T-helper 1 cell (primary cell): ENCODE results near the gene PUSL1.
"Not testable (repeated sequence)": the region's sequence is repeated elsewhere in the genome, so short reads cannot be mapped to it uniquely, and the experiment has no call there.

Experiments
- DNase-seq, 5 donors: peaks; one replicate each; pipeline ENCODE4 v3.0.0-alpha.2; 2012 to 2020

PUSL1 gene

DNA sequence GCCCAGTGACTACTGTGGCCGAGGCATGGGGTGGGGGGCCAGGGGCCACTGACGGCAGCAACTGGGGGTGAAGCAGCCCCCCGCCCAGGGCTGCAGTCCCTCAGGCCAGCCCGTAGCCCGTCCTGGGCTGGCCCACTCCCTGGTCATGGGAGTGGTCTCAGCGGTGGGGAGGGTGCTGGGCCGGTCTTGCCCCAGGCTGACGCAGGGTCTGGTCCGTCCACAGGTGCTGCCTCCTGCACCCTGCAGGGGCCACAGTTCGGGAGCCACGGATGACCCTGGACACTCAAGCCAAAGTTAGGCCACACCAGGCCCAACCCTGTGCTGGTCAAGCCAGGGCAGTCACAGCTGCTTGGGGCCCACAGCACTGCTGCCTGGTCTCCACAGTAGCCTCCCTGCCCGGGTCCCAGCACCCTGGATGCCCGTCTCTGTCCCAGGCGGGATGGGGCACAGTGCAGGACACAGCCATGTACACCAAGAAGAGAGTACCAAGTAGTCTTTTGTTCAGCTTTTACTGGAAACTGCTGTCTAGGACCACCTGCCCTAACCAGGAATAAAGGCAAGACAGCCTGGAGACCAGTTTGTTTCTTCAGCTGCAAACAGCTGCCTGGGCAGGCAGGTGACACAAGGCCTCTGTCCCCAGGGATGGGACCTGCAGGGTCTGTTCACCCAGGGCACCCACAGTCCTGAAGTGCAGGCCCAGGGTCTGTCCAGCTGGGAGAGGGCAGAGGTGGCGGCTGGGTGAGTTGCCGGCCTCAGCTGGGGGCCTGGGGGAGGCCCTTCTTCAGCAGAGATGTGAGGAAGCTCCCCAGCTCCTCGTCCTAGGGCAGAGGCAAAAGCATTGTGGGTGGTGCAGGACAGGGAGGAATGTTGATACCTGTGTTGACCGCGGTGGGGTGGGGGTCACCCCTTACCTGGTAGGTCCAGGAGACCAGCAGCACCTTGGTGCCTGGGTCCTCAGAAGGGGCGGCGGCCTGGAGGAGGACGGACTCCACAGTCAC, 3.0 kb downstream of the PUSL1 start:
- no peak for DNase-seq

DNA sequence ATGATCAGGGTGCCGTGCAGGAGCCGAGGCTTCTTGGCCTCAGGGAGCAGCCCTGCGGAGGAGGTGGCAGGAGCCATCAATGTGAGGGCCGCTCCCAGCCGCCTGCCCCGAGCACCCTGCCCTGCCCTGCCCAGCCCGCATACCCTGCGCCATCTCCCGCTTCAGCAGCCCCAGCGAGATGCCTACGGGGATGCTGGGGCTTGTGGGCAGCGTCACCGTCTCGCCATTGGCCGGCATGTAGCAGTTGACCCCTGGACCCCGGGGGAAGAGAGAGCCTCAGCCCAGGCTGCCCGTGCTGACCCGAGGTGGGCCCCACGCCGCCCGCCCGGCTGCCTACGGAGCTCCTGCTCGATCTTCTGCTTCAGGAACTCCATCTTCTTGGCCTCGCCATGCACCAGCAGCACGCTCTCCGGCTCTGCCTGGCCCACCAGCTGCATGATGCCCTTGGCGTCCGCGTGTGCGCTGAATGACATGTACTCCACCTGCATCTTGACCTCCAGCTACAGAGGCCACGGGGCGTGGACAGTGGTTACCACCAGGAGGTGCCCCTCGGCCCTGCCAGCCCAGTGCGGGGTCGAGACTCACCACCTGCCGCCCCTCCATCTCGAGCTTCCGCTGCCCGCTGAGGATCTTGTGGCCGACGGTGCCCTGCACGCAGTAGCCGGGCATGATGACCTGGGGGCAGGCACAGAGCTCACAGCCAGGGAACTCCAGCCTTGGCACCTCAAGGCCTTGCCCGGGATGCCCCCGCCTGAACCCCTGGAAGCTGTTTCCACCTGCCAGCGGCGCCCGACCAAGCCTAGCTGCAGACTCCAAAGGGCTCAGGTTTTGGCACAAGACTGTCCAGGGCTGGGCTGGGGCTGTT, 4.3 kb downstream of the PUSL1 start:
- DNase-seq, result no peak

DNA sequence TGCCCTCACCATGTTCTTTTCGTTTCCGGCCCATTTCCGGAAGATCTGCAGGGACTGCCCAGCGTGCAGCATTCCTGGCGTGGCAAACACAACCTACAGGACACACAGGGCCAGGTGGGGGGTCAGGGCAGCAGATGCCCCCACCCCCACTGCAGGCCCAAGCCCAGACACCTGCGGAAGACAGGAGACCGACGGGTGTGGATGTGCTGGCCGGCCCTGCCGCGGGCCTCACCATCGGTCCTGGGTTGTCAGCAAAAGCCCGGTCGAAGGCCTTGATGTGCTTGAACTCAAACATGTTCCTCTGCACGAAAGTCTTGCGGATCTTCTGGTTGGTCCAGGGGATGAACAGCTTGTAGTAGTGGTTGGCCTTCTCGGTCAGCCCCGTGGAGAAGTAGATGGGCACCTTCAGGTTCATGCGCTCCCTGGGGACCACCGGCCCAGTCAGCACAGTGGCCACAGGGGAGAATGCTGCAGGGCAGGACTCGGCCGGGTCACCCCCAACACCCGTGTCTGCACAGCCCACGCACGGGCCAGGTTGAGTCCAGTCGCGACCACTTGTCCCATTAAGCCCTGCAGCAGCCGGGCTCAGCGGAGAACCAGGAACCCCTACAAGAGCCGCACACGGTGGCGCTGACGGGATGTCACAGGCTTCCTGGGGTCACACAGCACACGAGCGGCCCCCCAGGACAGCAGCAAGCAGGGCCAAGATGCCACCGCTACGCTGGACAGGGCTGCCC, 5.3 kb downstream of the PUSL1 start:
- DNase-seq, result no peak

DNA sequence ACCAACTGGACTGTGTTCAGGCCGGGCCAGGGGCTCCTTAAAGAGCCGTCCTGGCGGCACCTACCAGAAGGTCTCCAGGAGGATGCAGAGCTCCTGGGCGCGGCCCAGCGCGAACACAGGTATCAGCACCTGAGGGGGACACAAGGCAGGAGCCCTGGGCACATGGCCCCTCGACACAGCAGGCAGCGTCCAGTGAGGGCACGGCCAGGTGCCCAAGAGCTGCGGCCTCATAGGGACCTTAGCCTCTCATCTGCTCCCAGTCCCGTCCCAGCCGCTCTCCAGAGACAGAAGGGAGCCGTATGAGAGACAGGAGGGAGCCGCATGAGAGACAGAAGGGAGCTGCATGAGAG, 5.8 kb downstream of the PUSL1 start:
- no peak for DNase-seq

DNA sequence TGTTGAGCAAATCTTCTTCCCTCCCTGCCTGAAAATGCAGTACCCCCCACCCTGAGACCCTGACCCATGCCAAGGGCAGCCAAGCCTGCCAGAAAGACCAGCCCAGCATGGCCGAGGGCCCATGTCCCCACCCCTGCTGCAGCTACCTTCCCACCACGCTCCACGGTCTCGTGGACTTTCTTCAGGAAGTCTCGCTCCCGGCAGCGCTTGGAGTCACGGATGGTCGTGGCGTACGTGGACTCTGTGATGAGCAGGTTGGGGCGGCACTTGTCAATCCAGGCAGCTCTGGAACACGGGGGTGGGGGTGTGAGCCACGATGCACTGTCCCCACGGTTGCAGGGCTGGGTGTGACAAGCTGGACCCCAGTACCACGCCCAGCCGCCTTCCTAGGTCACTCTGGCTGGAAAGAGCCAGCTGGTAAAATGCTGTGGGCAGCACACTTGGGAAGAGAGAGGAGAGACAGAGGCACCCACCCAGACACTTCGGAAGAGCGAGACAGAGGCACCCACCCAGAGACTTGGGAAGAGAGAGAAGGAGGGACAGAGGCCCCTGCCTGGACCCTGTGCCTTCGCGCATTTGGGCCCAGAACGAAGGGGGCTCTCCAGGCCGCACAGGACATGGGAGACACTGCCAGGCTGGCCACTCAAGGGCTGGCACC, 6.4 kb downstream of the PUSL1 start:
- no peak for DNase-seq

DNA sequence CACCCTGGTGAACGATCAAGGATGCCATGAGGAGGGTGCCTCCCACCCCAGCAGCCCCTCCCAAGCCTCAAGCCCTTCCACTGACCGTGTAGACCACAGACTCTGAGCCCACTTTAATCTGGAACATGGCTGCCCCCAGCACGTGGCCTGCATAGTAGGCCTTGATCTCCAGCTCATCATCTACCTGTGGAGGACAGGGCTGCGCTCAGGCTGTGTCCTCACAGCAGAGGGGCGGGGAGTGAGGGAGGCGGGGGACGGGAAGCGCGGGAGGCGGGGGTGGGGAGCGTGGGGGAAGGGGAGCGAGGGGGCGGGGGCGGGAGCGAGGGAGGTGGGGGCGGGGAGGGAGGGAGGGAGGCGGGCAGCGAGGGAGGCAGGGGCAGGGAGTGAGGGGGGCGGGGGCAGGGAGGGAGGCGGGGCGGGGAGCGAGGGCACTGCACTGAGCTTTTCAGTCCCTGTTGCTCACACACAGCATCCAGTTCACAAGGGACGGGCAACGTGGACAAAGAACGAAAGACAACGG, 7.1 kb downstream of the PUSL1 start:
- no peak for DNase-seq

DNA sequence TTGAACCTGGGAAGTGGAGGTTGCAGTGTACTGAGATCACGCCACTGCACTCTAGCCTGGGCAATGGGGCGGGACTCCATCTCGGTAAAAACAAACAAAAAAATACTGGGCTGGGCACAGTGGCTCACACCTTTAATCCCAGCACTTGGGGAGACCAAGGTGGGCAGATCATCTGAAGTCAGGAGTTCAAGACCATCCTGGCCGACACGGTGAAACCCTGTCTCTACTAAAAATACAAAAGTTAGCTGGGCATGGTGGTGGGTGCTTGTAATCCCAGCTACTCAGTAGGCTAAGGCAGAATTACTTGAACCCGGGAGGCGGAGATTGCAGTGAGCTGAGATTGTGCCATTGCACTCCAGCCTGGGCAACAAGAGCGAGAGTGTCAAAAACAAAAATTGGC, 7.8 kb downstream of the PUSL1 start:
- not testable (repeated sequence) for DNase-seq

DNA sequence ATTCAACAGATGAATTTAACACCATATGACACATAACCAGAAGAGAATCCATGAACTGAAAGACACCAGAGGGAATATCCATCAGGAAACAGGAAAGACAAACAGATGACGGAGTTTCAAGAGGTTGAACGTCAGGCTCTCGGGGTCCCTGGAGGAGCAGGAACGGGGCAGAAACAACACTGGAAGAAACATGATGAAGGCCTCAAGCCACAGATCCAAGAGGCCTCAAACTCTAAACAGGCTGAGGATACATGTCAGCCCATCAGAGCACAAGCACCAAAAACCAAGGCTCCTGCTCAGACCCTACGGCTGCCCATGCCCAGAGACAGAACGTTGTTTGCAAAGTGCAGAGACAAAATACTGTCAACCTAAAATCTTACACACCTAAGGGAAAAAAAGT, 9.0 kb downstream of the PUSL1 start:
- no peak for DNase-seq

DNA sequence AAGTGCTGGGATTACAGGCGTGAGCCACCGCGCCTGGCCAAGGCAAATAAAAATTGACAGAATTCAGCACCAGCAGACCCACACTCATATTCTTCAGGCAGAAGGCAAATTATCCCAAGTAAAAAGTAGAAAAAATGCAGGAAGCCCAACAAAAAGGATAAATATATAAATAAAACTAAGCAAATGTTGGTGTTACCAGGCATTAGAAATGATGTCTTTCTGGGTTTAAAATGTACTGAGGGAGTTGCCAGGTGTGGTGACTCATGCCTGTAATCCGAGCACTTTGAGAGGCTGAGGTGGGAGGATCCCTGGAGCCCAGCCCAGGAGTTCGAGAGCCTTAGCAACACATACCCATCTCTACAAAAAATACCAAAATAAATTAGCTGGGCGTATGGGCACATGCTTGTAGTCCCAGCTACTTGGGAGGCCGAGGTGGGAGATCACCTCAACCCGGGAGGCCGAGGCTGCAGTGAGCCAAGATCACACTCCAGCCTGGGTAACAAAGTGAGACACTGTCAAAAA, 9.8 kb downstream of the PUSL1 start:
- DNase-seq, result no peak

DNA sequence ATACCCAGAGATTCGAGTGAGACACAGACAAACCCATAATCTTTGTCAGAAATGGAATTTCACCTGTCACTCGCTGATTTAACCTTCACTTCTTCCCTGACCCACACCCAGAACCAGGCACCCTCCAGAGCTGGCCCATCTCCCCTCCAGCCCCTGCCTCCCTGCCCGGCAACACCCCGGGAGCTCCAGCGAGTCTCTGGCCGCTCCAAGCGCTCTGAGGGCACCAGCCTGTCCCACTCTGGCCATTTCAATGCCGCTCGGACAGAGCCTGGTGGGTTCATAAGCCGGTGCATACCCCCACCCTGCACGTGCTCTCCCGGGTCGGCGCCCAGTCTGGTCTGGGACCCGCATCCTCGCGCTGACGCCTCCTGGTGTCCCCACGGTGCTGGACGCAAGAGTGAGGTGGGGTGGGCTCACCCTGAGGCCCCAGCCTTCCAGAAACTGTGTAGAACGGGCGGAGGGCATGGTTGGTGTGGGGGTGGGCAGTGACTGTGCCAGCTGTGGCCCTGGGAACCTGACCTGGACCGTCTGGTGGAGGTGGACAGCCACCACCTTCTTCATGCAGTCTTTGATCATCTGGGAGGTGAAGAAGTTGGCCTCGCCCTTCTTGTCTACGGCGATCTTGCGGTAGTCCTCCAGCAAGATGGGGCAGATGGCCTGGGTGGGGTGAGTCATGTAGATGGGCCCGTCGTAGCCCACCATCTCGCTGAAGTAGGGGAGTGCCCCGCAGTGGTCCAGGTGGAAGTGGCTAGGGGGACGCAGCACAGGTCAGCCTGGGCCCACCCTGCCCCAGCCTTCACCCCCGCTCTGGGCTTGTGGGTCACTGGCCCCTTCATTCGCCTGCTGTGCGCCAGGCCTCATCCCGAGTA, 10.6 kb downstream of the PUSL1 start:
- DNase-seq, result no peak

DNA sequence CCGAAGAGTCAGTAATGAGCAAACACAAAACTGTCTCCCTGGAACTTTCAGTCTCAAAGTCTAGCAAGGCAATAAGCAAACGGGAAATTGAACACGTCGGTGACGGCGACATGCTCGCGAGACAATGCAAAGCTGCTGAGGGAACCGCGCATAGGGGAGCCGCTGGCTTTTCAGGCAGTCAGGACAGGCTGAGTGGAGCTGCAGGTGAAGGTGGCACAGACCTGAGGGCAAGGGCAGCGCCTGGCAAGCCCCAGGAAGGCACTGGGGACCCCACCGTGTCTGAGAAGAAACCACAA, 11.2 kb downstream of the PUSL1 start:
- DNase-seq, result no peak

DNA sequence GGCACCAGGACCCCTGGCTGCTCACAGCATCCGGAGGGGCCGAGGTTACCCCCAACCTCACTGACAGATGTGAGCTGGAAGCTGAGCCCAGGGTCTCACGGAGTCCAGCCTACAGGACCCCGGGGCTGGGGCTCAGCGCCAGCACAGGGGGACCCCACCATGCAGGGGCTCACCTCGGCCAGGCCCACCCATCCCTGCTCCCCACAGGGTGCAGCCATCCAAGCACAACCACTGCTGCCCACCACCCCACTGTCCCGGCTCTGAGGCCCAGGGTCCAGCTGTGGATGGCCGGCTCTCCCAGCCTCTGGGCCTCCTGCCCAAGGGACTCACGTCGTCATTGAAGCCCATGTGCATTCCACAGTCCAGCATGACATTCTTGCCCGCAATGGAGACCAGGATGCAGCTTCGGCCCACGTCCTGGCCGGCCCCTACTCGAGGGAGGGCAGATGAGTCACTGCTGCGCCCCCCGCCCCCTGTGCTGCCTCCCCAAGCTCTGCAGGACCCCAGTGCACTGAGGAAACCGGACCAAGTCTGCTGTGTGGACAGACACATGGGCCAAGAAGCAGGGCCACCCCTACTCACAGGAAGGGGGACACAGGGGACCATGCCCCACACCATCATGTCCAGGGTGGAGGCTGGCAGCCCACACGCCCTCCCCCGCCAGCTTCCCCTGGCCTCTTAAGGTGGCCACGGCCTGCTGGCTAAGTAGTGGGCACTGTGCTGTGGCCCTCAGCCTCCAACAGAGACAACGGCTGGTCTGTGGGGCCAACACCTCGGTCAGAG, 12.5 kb downstream of the PUSL1 start:
- no peak for DNase-seq

DNA sequence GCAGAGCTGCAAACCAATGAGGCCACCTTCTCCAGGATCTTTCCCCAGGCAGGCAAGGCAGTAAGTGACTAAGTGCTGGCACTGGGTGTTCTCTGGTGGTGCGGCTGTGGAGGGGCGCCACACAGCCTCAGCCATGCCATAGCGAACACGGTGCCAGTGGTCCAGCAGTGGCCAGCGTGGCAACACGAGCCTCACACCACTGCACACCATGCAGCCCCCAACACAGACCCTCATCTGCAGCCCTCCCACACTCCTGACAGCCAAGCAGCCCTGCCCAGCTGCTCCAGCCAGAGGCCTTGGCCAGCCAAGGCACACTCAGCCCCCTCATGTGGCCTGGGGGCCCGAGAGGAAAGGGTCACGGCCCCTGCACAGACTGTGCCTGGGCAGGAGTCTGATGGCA, 13.1 kb downstream of the PUSL1 start:
- DNase-seq, result no peak

DNA sequence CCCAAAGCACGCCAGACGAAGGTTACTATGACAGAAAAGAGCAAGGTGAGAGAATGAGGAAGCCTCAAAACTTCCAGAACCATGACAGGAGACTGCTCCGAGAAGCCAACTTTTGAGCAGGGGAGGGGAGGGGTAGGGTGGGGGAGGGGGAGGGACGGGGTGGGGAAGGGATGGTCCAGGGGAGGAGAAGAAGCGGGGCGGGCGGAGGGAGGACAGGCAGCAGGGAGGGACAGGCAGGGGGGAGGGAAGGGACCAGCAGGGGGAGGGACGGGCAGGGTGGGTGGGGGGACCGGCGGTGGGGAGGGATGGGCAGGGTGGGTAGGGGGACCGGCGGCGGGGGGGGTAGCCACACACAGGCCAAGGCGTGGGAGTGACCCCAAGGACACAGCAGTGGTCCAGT, 14.0 kb downstream of the PUSL1 start:
- DNase-seq, result no peak

DNA sequence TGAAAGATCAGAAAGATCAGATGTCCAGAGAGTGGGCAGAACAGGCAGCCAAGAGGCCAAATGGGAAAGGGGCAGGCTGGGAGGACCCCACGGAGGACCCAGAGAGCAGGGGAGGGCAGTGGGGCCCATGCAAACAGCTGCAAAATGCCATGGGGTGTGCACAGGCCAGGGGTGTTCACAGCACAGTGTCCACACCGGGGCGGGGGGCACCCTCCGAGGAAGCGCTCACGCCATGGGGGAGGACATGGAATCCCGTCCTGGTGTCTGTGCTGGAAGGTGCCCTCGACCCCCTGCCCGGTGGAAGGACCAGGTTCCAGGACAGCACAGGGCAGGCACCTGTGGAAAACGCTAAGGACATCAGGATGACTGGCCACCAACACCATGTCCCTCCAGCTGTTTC, 14.6 kb downstream of the PUSL1 start:
- DNase-seq, result no peak

DNA sequence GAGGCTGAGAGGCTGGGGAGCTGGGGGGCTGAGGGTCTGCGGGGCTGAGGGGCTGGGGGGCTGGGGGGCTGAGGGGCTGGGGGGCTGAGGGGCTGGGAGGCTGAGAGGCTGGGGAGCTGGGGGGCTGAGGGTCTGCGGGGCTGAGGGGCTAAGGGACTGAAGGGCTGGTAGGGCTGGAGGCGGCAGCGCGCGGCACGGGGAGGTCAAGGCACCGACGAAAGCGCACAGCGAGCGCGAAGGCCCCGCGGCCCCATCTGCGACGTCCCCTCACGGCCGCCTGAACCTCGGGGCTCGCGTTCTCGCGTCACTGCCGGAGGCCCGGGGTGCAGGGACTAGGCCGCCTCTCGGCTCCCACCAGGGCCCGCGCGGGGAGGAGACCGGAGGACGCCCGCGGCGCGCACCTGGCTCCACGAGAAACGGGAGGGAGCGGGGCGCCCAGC, 15.7 kb downstream of the PUSL1 start:
- no peak for DNase-seq

DNA sequence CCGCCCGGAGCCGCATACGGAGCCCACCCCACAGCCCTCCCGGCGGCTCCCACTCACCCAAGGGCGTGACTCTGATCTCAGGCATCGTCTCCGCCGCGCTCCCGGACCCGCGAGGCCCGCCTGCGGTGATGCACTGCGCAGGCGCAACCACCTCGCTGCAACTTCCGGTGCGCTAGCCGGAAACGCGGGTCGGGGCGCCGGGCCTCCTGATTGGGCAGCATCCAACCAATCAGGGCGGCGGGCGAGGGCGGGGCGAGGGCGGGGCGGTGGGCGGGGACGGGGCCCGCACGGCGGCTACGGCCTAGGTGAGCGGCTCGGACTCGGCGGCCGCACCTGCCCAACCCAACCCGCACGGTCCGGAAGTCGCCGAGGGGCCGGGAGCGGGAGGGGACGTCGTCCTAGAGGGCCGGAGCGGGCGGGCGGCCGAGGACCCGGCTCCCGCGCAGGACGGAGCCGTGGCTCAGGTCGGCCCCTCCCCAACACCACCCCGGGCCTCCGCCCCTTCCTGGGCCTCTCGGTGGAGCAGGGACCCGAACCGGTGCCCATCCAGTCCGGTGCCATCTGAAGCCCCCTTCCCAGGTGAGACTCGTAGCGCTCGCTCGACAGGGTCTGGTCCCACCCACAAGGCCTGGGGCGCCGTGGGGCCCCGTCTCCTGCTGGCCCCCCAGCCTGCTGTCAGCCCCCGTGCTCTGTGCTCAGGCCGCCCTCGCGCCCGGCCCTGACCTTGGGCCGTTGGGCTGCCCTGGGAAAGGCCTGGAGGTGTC, 16.3 kb downstream of the PUSL1 start, which contains the start of the genes CPTP and INTS11:
CPTP (plus strand) TSS at position 279 of the 764 bp plus-strand sequence. CDS start 2,109 bp downstream, outside the sequence.
INTS11 (minus strand) TSS at position 137 of the 764 bp plus-strand sequence; CDS start at position 85, 52 bp downstream.
- peak; percentile 92 to 96 (median 95) for DNase-seq

DNA sequence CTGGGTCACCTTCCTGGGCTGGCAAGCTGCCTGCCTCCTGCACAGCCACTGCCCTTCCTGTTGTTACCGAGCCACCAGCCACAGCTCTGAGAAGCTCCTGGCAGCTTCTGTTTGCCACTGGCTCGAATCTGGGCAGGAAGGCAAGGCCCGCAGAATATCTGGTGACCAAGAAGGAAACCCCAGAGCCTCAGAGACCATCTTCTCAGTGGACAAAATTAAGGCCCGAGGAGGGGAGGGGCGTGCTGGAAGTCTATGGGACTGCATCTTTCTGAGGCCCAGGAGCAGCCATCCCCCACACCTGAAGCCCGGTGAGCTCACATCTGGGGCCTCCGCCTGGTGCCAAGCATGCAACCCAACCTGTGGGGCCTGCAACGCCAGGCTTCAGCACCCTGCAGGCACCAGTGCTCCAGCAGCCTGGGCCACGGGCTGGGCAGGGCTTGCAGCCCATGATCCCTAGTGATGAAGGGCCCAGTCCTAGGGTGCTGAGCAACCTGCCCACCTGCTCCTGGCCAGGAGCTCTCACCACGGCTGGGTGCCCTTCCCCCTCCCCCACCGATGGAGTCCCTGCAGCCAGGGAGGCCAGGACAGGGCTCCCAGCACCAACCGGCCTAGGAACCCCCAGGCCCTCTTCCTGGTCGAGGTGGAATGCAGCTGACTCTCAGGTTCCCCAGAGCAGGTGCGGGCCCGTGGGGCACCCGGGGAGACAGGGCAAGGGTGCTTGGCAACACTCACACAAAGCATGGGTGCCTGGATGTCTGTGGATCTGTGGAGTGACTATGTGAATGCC, 17.1 kb downstream of the PUSL1 start:
- DNase-seq, result no peak
